Measurements from ENCODE around the gene LDAF1.

- TF ChIP-seq CTCF (IDR thresholded peaks at IDR 0.05) (no peak), POLR2A (IDR thresholded peaks at IDR 0.05) (no peak), POLR2AphosphoS5 (IDR thresholded peaks at IDR 0.05) (no peak), EP300 (IDR thresholded peaks at IDR 0.05) (no peak)
Observed at GRCh38 chr16:21192991-21193390, 34.5 kb downstream of the LDAF1 start.
